GM10266 (cell line): ENCODE results near the gene TNS1.

Source experiments
- DNase-seq: peaks from one replicate; pipeline ENCODE4 v3.0.0; 2012; ENCODE audit errors: extremely low spot score
- TF ChIP-seq, protein P1 (sequence below): IDR thresholded peaks from 2 replicates; pipeline ENCODE4 v1.5.1; 2012; ENCODE audit warnings: mild to moderate bottlenecking, low read depth; ENCODE audit not compliant: control insufficient read depth, insufficient read depth; ENCODE audit errors: missing control alignments

The TNS1 gene

DNA sequence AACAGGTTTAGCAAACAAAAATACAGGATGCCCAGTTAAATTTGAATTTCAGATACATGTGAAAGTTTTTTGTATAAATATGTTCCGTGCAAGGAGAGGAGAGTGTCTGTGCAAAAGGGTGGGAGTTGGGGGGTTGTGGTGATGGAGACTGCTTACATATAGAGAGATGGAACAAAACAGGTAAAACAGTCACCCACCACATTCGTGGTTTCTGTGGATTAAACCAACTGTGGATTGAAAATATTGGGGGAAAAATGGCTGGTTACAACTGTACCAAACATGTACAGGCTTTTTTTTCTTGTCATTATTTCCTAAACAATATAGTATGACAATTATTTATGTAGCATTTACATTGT lies 245.7 kb downstream of the TNS1 start:
- no peak for DNase-seq
- TF ChIP-seq, protein P1, sequence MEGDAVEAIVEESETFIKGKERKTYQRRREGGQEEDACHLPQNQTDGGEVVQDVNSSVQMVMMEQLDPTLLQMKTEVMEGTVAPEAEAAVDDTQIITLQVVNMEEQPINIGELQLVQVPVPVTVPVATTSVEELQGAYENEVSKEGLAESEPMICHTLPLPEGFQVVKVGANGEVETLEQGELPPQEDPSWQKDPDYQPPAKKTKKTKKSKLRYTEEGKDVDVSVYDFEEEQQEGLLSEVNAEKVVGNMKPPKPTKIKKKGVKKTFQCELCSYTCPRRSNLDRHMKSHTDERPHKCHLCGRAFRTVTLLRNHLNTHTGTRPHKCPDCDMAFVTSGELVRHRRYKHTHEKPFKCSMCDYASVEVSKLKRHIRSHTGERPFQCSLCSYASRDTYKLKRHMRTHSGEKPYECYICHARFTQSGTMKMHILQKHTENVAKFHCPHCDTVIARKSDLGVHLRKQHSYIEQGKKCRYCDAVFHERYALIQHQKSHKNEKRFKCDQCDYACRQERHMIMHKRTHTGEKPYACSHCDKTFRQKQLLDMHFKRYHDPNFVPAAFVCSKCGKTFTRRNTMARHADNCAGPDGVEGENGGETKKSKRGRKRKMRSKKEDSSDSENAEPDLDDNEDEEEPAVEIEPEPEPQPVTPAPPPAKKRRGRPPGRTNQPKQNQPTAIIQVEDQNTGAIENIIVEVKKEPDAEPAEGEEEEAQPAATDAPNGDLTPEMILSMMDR, result no peak

DNA sequence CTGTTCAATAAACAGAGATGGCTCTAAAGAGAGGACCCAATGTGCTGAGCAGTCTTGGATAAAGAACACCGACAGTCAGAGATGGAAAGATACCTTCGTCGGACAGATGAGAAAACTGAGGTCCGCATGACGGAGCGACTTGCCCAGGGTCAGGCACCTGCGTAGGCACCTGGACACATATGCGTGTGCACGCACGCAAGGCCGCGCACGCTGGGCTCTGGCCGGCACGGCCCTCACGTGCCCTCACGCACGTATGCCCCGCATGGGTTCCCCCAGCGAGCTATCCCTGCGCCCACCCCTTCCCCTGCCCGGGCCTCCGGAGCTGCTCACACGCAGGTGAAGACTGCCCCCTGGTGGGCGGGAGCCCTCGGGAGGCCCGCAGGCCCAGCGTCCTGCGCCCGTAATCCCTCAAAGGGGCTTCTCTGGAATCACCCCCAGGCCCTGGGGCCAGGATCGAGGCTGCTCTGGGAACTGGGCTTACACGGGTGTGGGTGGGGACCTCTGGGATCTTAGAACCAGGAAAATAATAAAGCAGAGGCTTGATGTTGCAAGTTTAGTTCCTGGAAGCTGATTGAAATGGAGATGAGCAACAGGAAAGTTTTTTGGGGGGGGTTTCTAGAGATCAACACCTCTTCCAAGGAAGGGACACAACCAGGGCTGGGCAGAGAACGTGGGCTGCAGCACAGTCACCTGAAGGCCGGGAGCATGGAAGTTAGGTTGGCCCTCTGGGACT lies 246.3 kb downstream of the TNS1 start:
- TF ChIP-seq, protein P1, result peak; percentile 69
- DNase-seq, result peak; percentile 69

DNA sequence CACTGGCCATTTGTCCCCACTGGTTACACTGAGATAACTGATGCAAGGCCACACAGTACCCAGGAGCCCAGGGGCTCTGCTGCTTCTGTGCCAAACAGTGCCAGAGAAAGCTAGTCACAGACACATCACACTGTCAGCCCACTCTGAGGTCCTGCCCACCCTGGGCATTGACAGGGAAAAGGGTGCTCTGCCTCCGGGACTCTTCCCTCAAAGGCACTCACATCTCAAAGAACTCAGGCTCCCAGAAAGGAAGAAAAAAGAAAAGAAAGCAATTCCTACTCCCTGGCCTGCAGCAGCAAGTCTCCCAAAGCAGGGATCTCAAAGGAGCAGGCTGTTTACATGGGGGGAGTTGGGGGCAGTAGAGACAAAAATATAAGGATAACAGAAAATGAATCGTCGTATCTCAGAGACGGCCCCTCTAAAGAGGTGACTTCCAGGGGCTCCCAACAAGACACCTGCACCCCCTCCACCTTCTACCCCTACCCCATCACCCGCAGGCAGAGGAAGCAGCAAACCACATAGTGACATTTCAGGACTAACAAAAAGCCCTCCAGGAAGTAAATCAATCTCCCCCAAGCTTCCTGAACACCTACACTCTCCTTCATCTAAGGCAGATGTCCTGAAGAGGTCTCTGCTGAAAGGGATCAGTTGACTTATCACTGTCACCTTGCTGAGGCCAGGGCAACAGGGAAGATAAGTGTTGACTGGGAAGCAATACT lies 247.6 kb downstream of the TNS1 start:
- no peak for DNase-seq
- TF ChIP-seq, protein P1, result no peak

DNA sequence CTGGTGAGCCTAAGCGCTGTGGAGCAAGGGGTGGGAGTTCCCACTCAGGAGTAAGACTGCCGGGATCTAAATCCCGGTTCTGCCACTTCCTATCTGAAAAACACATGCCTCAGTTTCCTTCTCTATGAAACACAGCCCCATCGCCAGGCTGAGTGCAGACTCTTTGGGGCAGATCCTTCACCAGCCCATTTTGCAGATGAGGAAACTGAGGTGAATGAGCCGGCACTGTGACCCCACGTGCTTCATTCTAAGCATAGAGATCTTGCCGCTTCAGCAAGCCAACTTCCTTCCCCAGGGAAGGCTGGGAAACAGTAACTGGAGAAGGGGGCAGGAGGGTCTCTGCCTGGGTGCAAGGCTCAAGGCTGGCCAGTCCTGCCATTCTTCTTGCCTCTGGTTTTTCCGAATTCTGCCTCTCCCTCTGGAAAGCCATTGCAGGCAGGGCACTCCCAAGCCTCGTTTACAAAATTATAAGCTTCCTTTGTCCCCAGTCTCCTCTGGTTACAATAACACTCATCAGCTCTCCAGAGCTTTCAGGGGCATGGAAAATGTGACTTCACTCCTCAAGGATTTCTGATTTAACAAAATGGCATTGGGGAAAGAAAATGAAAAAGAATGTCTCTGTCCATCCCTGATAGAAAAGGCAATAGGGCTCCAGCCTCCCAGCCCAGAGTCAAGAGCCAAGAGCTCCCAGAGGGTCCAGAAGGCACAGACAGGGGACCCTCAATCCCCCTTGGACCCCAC lies 249.2 kb downstream of the TNS1 start:
- TF ChIP-seq, protein P1, result no peak
- no peak for DNase-seq

DNA sequence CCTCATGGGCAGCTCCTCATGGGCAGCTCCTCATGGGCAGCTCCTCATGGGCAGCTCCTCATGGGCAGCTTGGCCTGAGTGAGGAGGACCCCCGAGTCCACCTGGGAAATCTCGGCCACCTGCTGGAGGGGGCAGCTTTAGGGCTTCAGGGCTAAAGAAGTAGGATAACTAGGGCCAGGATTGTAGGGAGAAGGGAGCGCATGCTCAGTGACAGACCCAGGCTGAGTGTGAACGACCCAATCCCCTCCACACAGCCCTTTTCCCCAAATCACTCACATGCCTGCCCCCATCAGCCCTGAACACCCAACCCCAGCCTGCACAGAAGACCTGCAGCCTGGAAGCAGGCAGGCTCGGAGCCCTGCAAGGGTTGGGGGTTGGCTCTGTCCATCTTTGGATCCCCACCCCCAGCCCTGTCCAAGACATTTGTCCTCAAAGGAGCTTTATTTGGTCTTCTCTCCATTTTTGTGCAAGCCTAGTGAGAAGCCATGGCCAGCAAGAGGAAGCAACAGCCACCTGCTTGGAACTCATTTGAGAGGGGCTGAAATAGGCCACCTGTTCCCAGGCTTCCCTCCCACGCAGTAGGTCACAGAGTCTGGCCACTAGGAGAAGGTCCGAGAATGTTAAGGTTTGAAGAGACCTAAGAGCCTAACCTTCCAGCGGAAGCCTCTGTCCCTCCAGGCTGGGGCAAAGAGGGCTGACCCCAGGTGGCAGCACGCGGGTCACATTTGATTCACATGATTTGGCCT lies 249.9 kb downstream of the TNS1 start:
- TF ChIP-seq, protein P1, result no peak
- DNase-seq, result no peak

DNA sequence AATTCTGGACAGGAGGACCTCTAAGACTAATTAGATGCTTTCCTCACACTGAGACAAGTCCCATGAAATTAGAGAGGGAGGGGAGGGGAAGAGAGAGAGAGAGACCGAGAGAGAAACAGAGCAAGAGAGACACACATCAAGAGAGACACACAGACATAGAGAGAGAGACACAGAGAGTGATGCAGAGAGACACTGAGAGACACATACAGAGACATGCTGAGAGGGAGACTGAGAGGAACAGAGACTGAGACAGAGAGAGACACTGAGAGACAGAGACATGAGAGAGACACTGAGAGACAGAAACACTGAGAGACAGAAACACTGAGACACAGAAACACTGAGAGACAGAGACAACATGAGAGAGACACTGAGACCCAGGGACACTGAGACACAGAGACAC lies 250.8 kb downstream of the TNS1 start:
- DNase-seq, result no peak
- TF ChIP-seq, protein P1, result no peak
